HCT116 (cell line): Measurements from ENCODE around the gene FBXW8. TPM values are rescaled to one million over a fixed set of nuclear protein-coding genes. Genes with fewer than 3 reads are reported as not detected.

Experiments
- ATAC-seq: fragments of 200-7000 bp; cut with Tn5 transposase; 2 replicates; pipeline ENCODE4 v1.9.1; 2020; ENCODE audit warnings: mild to moderate bottlenecking, moderate library complexity
- BruUV-seq: library from RNA; stranded (reverse); fragments of 400-500 nt; replicated peaks from 2 replicates; lab custom pipeline; 2021; lab: Mats Ljungman, UMichigan
- CTCF ChIA-PET: fragments of 300-600 bp; sonication (Branson Sonifier 250); formaldehyde crosslinking; loops from one replicate; lab custom pipeline; 2021; ENCODE audit warnings: antibody characterized with exemption; lab: Charles Lee
- POLR2A ChIA-PET: fragments of 300-600, 350-600 bp; sonication (Branson Sonifier 250); formaldehyde crosslinking; loops from one replicate; lab custom pipeline; 2021; ENCODE audit warnings: antibody characterized with exemption; lab: Charles Lee
- RAD21 ChIA-PET, 2 experiments: fragments of 300-600 bp; sonication (Branson Sonifier 250); formaldehyde crosslinking; loops; one replicate each; lab custom pipeline; 2023; ENCODE audit warnings: low total read pairs in 2 of 2; ENCODE audit not compliant: uncharacterized antibody in 2 of 2, unreplicated experiment in 2 of 2, low non-redundant PET in 1 of 2; lab: Charles Lee
- DNase-seq: peaks from one replicate; pipeline ENCODE4 v3.0.0-alpha.2; 2010; ENCODE audit warnings: low read depth, low spot score
- H2AFZ ChIP-seq: fragments of 200-600 bp; shearing (Covaris generic), sonication (generic); 2 replicates; pipeline ENCODE4 v1.6.1; 2017; ENCODE audit warnings: low read depth, mixed run types, mixed read lengths, antibody characterized with exemption, low read length; ENCODE audit not compliant: poor library complexity, severe bottlenecking
- H3K27ac ChIP-seq: 2 replicates; pipeline ENCODE4 v1.5.1; 2012; ENCODE audit warnings: low read depth, low read length
- H3K27me3 ChIP-seq: fragments of 200-600 bp; sonication (generic); 2 replicates; pipeline ENCODE4 v1.6.1; 2016; ENCODE audit warnings: mixed run types, low read length, mixed read lengths; ENCODE audit not compliant: insufficient read depth
- H3K36me3 ChIP-seq, 2 experiments: fragments of 200-500 bp in 1 of 2; fragments of 200-600 bp in 1 of 2; sonication (Bioruptor generic) in 1 of 2; sonication (generic) in 1 of 2; 2 replicates each; pipeline versions ENCODE4 v1.5.1 to v1.6.1; 2014 to 2016; ENCODE audit warnings: low read length in 2 of 2, inconsistent platforms in 1 of 2, mixed read lengths in 1 of 2, mixed run types in 1 of 2; ENCODE audit not compliant: insufficient read depth in 2 of 2, control insufficient read depth in 1 of 2
- H3K4me1 ChIP-seq, 2 experiments: fragments of 200-600 bp in 1 of 2; sonication (generic) in 1 of 2; 2 replicates each; pipeline versions ENCODE4 v1.5.1 to v1.6.1; 2012 to 2017; ENCODE audit warnings: low read length in 2 of 2, inconsistent platforms in 1 of 2, mild to moderate bottlenecking in 1 of 2, mixed read lengths in 1 of 2, mixed run types in 1 of 2, moderate library complexity in 1 of 2; ENCODE audit not compliant: insufficient read depth in 2 of 2, control insufficient read depth in 1 of 2
- H3K4me2 ChIP-seq: fragments of 200-600 bp; sonication (generic); 2 replicates; pipeline ENCODE4 v1.6.1; 2017; ENCODE audit warnings: mixed run types, low read length, mixed read lengths
- H3K4me3 ChIP-seq, 2 experiments: fragments of 200-600 bp in 1 of 2; sonication (generic) in 1 of 2; replicated peaks in 1 of 2; 2 replicates each; pipeline ENCODE4 v1.5.1; 2011 to 2016; ENCODE audit warnings: low read length in 2 of 2, control low read depth in 1 of 2, low read depth in 1 of 2, mild to moderate bottlenecking in 1 of 2, mixed read lengths in 1 of 2, mixed run types in 1 of 2
- H3K79me2 ChIP-seq: fragments of 200-600 bp; sonication (generic); 2 replicates; pipeline ENCODE4 v1.6.1; 2017; ENCODE audit warnings: mild to moderate bottlenecking, mixed run types, low read length, moderate library complexity, mixed read lengths; ENCODE audit not compliant: insufficient read depth
- H3K9ac ChIP-seq: fragments of 200-600 bp; sonication (generic); 2 replicates; pipeline ENCODE4 v1.6.1; 2016; ENCODE audit warnings: low read length, mixed read lengths
- H3K9me2 ChIP-seq: fragments of 200-600 bp; sonication (generic), shearing (Covaris generic); 2 replicates; pipeline ENCODE4 v1.6.1; 2017; ENCODE audit warnings: mixed run types, mild to moderate bottlenecking, moderate library complexity; ENCODE audit not compliant: insufficient read depth
- H3K9me3 ChIP-seq, 2 experiments: fragments of 200-500 bp in 1 of 2; fragments of 200-600 bp in 1 of 2; sonication (Bioruptor generic) in 1 of 2; sonication (generic) in 1 of 2; 2 replicates each; pipeline ENCODE4 v1.6.1; 2014 to 2017; ENCODE audit warnings: low read length in 2 of 2, mixed read lengths in 2 of 2, inconsistent platforms in 1 of 2, low read depth in 1 of 2, mild to moderate bottlenecking in 1 of 2, mixed run types in 1 of 2, moderate library complexity in 1 of 2; ENCODE audit not compliant: control insufficient read depth in 1 of 2, insufficient read depth in 1 of 2
- H4K20me1 ChIP-seq: fragments of 200-600 bp; sonication (generic), shearing (Covaris generic); 2 replicates; pipeline ENCODE4 v1.6.1; 2017; ENCODE audit warnings: mixed run types, mild to moderate bottlenecking, moderate library complexity; ENCODE audit not compliant: insufficient read depth
- CBX3 ChIP-seq: IDR thresholded peaks from 2 replicates; pipeline ENCODE4 v1.6.1; 2012; ENCODE audit warnings: low read depth
- ELF1 ChIP-seq: IDR thresholded peaks from 2 replicates; pipeline ENCODE4 v1.6.1; 2012; ENCODE audit warnings: low read depth, borderline replicate concordance
- EZH2 ChIP-seq: fragments of 200-600 bp; sonication (generic); IDR thresholded peaks from 2 replicates; pipeline ENCODE4 v1.6.1; 2017; ENCODE audit warnings: antibody characterized with exemption, mixed run types
- EZH2phosphoT487 ChIP-seq: fragments of 200-600 bp; IDR thresholded peaks from 2 replicates; pipeline ENCODE4 v1.6.1; 2018; ENCODE audit warnings: antibody characterized with exemption, borderline replicate concordance
- JUND ChIP-seq: IDR thresholded peaks from 2 replicates; pipeline ENCODE4 v1.6.1; 2012
- REST ChIP-seq: IDR thresholded peaks from 2 replicates; pipeline ENCODE4 v1.6.1; 2012; ENCODE audit warnings: low read depth
- SRF ChIP-seq: IDR thresholded peaks from 2 replicates; pipeline ENCODE4 v1.6.1; 2012; ENCODE audit warnings: low read depth
- TCF7L2 ChIP-seq: IDR thresholded peaks from 2 replicates; pipeline ENCODE4 v1.7.0; 2011; ENCODE audit warnings: borderline replicate concordance, inconsistent platforms; ENCODE audit not compliant: insufficient read depth, insufficient read length; ENCODE audit errors: extremely low read depth
- YY1 ChIP-seq: IDR thresholded peaks from 2 replicates; pipeline ENCODE4 v1.6.1; 2011; ENCODE audit warnings: low read length, low read depth, moderate library complexity, mild to moderate bottlenecking; ENCODE audit not compliant: insufficient replicate concordance; ENCODE audit errors: extremely low read depth
- ZBTB33 ChIP-seq: IDR thresholded peaks from 2 replicates; pipeline ENCODE4 v1.6.1; 2011; ENCODE audit warnings: mild to moderate bottlenecking, low read length, moderate library complexity; ENCODE audit not compliant: insufficient replicate concordance; ENCODE audit errors: extremely low read depth
- intact Hi-C: fragments of 100-400 bp; cut with micrococcal nuclease; formaldehyde crosslinking; loops from 2 replicates; pipeline ENCODE4 v1.10.0; 2022
- total RNA-seq: library from RNA; stranded (reverse); gene quantifications from one replicate; pipeline ENCODE4 v1.2.1, GENCODE V29; 2021; ENCODE audit not compliant: unreplicated experiment
- TF ChIP-seq, protein P1 (sequence below), 3 experiments: fragments of 200-600 bp in 1 of 3; sonication (generic) in 1 of 3; IDR thresholded peaks in 2 of 3; conservative IDR thresholded peaks in 1 of 3; 2 replicates each; pipeline ENCODE4 v1.5.1; 2012 to 2017; ENCODE audit warnings: low read depth in 2 of 3, low read length in 2 of 3, antibody characterized with exemption in 1 of 3, borderline replicate concordance in 1 of 3, control low read depth in 1 of 3, mild to moderate bottlenecking in 1 of 3, mixed read lengths in 1 of 3, mixed run types in 1 of 3, moderate library complexity in 1 of 3; ENCODE audit not compliant: insufficient read depth in 1 of 3

The FBXW8 gene
- total RNA-seq, 1 experiment from 2014 or later, result 14.6 TPM

DNA sequence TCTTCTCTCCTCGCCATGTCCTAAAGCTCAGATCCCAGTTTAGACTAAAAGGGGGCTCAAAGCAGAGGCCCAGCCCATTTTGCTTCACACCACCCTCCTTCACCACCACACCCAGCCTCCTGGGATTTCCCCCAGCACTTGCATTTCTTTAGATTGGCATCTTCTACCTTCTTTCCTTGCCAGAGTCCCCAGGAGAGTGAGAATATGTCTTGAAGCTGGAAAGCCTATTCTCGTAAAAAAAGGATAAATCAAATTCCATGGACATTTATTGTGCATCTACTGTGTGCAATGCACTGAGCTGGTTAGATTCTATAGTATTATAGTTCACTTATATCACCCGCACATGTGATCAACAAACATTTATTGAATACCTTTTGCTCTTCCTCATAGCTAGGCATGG, 10.2 kb downstream of the FBXW8 start:
- no peaks in the 10 kb centered on the region for H3K27me3 ChIP-seq
- no peak overlapping the region for H2AFZ ChIP-seq
- DNase-seq (no peak), ATAC-seq (no peak)
- no peak overlapping the region for H3K9ac ChIP-seq
- no peak overlapping the region for H3K4me2 ChIP-seq
- H3K9me2 ChIP-seq, result no peaks in the 10 kb centered on the region
- TF ChIP-seq EZH2 (no peak), CBX3 (no peak), TCF7L2 (no peak)
- BruUV-seq, result no TSS peak
- no peaks in the 10 kb centered on the region for H3K36me3 ChIP-seq
- ChIA-PET RAD21 (no interaction called here), CTCF (no interaction called here), POLR2A (no interaction called here)
- H3K79me2 ChIP-seq, result peaks cover 5% of the 10 kb centered on the region
- H3K27ac ChIP-seq, result no peak overlapping the region
- H3K4me1 ChIP-seq, result peaks cover 16 to 31% of the 10 kb centered on the region in 2 experiments
- H3K4me3 ChIP-seq, result no peak overlapping the region
- H3K9me3 ChIP-seq, result no peaks in the 10 kb centered on the region
- intact Hi-C loops, result no loop called here
- H4K20me1 ChIP-seq, result no peaks in the 10 kb centered on the region

- no peak overlapping the region for H3K9ac ChIP-seq
- no peak overlapping the region for H3K27ac ChIP-seq
- peaks cover 5 to 17% of the 10 kb centered on the region in 2 experiments for H3K4me1 ChIP-seq
- intact Hi-C loops, result no loop called here
- DNase-seq (no peak), ATAC-seq (no peak)
- RAD21 ChIA-PET, result no interaction called here
- no peaks in the 10 kb centered on the region for H4K20me1 ChIP-seq
- H3K36me3 ChIP-seq, result no peaks in the 10 kb centered on the region
- H2AFZ ChIP-seq, result no peak overlapping the region
- CTCF ChIA-PET, result no interaction called here
- POLR2A ChIA-PET, result no interaction called here
- H3K4me2 ChIP-seq, result no peak overlapping the region
- no TSS peak for BruUV-seq
- no peaks in the 10 kb centered on the region for H3K27me3 ChIP-seq
- peaks cover 2% of the 10 kb centered on the region for H3K79me2 ChIP-seq
- no peaks in the 10 kb centered on the region for H3K9me2 ChIP-seq
- H3K4me3 ChIP-seq, result no peak overlapping the region
- H3K9me3 ChIP-seq, result no peaks in the 10 kb centered on the region
- TF ChIP-seq, protein P1, sequence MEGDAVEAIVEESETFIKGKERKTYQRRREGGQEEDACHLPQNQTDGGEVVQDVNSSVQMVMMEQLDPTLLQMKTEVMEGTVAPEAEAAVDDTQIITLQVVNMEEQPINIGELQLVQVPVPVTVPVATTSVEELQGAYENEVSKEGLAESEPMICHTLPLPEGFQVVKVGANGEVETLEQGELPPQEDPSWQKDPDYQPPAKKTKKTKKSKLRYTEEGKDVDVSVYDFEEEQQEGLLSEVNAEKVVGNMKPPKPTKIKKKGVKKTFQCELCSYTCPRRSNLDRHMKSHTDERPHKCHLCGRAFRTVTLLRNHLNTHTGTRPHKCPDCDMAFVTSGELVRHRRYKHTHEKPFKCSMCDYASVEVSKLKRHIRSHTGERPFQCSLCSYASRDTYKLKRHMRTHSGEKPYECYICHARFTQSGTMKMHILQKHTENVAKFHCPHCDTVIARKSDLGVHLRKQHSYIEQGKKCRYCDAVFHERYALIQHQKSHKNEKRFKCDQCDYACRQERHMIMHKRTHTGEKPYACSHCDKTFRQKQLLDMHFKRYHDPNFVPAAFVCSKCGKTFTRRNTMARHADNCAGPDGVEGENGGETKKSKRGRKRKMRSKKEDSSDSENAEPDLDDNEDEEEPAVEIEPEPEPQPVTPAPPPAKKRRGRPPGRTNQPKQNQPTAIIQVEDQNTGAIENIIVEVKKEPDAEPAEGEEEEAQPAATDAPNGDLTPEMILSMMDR (IDR thresholded peaks at IDR 0.05 in 2 of 3, conservative IDR thresholded peaks at IDR 0.05 in 1 of 3; ENCODE audit: borderline replicate concordance in 1 of 3, insufficient read depth in 1 of 3, low read depth in 2 of 3, low read length in 2 of 3), result no peak
- TF ChIP-seq JUND (no peak), ELF1 (no peak), REST (no peak), EZH2phosphoT487 (no peak), SRF (no peak), CBX3 (no peak), YY1 (no peak), ZBTB33 (no peak)
These were observed 11.6 kb downstream of the FBXW8 start for GRCh38 chr12:116922194-116922897.
